Measurements from ENCODE around the gene SETD1A. TPM values are rescaled to one million over a fixed set of nuclear protein-coding genes. Genes with fewer than 3 reads are reported as not detected.

SETD1A gene
- total RNA-seq, 2 experiments from 2014 or later, result 40.1 to 41.2 TPM

GRCh38 chr16:30929167-30929566, 28.4 kb upstream of the SETD1A start:
- no peak for ATAC-seq (ENCODE audit: poor library complexity)
- TF ChIP-seq CTCF (IDR thresholded peaks at IDR 0.05), result no peak
- H3K9me3 ChIP-seq (ENCODE audit: control insufficient read depth in 1 of 2, insufficient read depth in 1 of 2, low read length in 2 of 2), result no peaks in the 10 kb centered on the region
- H3K4me3 Mint-ChIP-seq, result no peak overlapping the region
- peaks cover 17% of the 10 kb centered on the region for H3K36me3 Mint-ChIP-seq (ENCODE audit: low read depth)
- no peak overlapping the region for H3K27ac ChIP-seq (ENCODE audit: low read depth in 1 of 2, low read length in 2 of 2)
- H3K9me3 Mint-ChIP-seq, result no peaks in the 10 kb centered on the region
- DNase-seq, result no peak
- H3K4me1 ChIP-seq (ENCODE audit: insufficient read depth, low read length), result peaks cover 12% of the 10 kb centered on the region
- ChIA-PET CTCF (no interaction called here), POLR2A (interaction anchor here (1.2 kb wide), 1 partner anchor 115 kb away, joined by 5 read pairs; no protein-coding TSS in a partner anchor)
- intact Hi-C loops (cut with DNase I, micrococcal nuclease), result loop anchor here (10.0 kb wide), 3 partner anchors 146 to 934 kb away; partner anchors contain the start of genes HIRIP3 (in 1 of the 2), INO80E (in 1 of the 2), MYL11 (in 1 of the 2) and TBC1D10B (in 1 of the 2)
- no peaks in the 10 kb centered on the region for H3K27me3 ChIP-seq (ENCODE audit: control insufficient read depth in 1 of 2, insufficient read depth in 2 of 2, low read length in 2 of 2)
- no peak overlapping the region for H3K4me3 ChIP-seq (ENCODE audit: low read length)
- H3K4me1 Mint-ChIP-seq (ENCODE audit: low read depth), result peaks cover 10% of the 10 kb centered on the region
- H3K27me3 Mint-ChIP-seq, result no peaks in the 10 kb centered on the region
- H3K36me3 ChIP-seq (ENCODE audit: insufficient read depth, low read length), result peaks cover 13% of the 10 kb centered on the region
- no peak overlapping the region for H3K27ac Mint-ChIP-seq

GRCh38 chr16:30930160-30930571, 27.4 kb upstream of the SETD1A start:
- no peak for TF ChIP-seq CTCF (IDR thresholded peaks at IDR 0.05)
- POLR2A ChIA-PET, result no interaction called here
- Mint-ChIP-seq H3K9me3 (no peaks in the 10 kb centered on the region), H3K36me3 (ENCODE audit: low read depth) (peaks cover 20% of the 10 kb centered on the region), H3K4me1 (ENCODE audit: low read depth) (peaks cover 12% of the 10 kb centered on the region), H3K27ac (no peak overlapping the region), H3K27me3 (no peaks in the 10 kb centered on the region), H3K4me3 (no peak overlapping the region)
- Histone ChIP-seq H3K36me3 (ENCODE audit: insufficient read depth, low read length) (peaks cover 13% of the 10 kb centered on the region), H3K9me3 (ENCODE audit: control insufficient read depth in 1 of 2, insufficient read depth in 1 of 2, low read length in 2 of 2) (no peaks in the 10 kb centered on the region), H3K4me3 (ENCODE audit: low read length) (no peak overlapping the region), H3K4me1 (ENCODE audit: insufficient read depth, low read length) (peaks cover 12% of the 10 kb centered on the region), H3K27me3 (ENCODE audit: control insufficient read depth in 1 of 2, insufficient read depth in 2 of 2, low read length in 2 of 2) (no peaks in the 10 kb centered on the region), H3K27ac (ENCODE audit: low read depth in 1 of 2, low read length in 2 of 2) (no peak overlapping the region)
- ATAC-seq (ENCODE audit: poor library complexity) (no peak), DNase-seq (no peak)
- CTCF ChIA-PET, result no interaction called here
- intact Hi-C loops (cut with DNase I, micrococcal nuclease), result no loop called here

GRCh38 chr16:30931068-30931650, 26.4 kb upstream of the SETD1A start:
- Mint-ChIP-seq H3K4me3 (no peak overlapping the region), H3K27me3 (no peaks in the 10 kb centered on the region), H3K4me1 (ENCODE audit: low read depth) (peaks cover 11% of the 10 kb centered on the region), H3K27ac (no peak overlapping the region), H3K36me3 (ENCODE audit: low read depth) (peaks cover 20% of the 10 kb centered on the region), H3K9me3 (no peaks in the 10 kb centered on the region)
- H3K36me3 ChIP-seq (ENCODE audit: insufficient read depth, low read length), result peaks cover 13% of the 10 kb centered on the region
- no peaks in the 10 kb centered on the region for H3K27me3 ChIP-seq (ENCODE audit: control insufficient read depth in 1 of 2, insufficient read depth in 2 of 2, low read length in 2 of 2)
- no peak overlapping the region for H3K27ac ChIP-seq (ENCODE audit: low read depth in 1 of 2, low read length in 2 of 2)
- ATAC-seq (ENCODE audit: poor library complexity), result no peak
- H3K4me1 ChIP-seq (ENCODE audit: insufficient read depth, low read length), result peaks cover 13% of the 10 kb centered on the region
- H3K9me3 ChIP-seq (ENCODE audit: control insufficient read depth in 1 of 2, insufficient read depth in 1 of 2, low read length in 2 of 2), result no peaks in the 10 kb centered on the region
- intact Hi-C loops (cut with DNase I, micrococcal nuclease), result no loop called here
- ChIA-PET CTCF (interaction anchor here (1.7 kb wide), 1 partner anchor 10 kb away, joined by 4 read pairs; no protein-coding TSS in a partner anchor), POLR2A (no interaction called here)
- no peak for TF ChIP-seq CTCF (IDR thresholded peaks at IDR 0.05)
- no peak for DNase-seq
- no peak overlapping the region for H3K4me3 ChIP-seq (ENCODE audit: low read length)

Data from CD4-positive, alpha-beta T cell (primary cell).